K562 (cell line): Measurements from ENCODE around the gene SHMT1.

ENCODE experiments used
- CTCF ChIP-seq, 3 experiments: IDR thresholded peaks in 2 of 3; conservative IDR thresholded peaks in 1 of 3; 2 replicates each; pipeline ENCODE4 v1.5.1; 2011 to 2012; ENCODE audit warnings: low read length in 3 of 3, mild to moderate bottlenecking in 3 of 3, control low read depth in 2 of 3, improper control_type of control experiment in 1 of 3, inconsistent platforms in 1 of 3, low read depth in 1 of 3, mixed read lengths in 1 of 3, moderate library complexity in 1 of 3; ENCODE audit not compliant: insufficient read depth in 2 of 3
- DPF2 ChIP-seq: fragments of 450-650 bp; IDR thresholded peaks from 2 replicates; pipeline ENCODE4 v1.6.1; 2016
- MBD2 ChIP-seq: sonication (generic); IDR thresholded peaks from 2 replicates; pipeline ENCODE4 v1.6.1; 2016; ENCODE audit warnings: low read depth, borderline replicate concordance
- RFX5 ChIP-seq: IDR thresholded peaks from 2 replicates; pipeline ENCODE4 v1.6.1; 2011; ENCODE audit warnings: low read depth, mild to moderate bottlenecking, improper control_type of control experiment, low read length
- ZNF224 ChIP-seq: sonication (generic); formaldehyde crosslinking; IDR thresholded peaks from 2 replicates; pipeline ENCODE4 v1.8.0; 2022; ENCODE audit warnings: mild to moderate bottlenecking, missing genetic modification reagents
- ZNF24 ChIP-seq: fragments of 450-650 bp; IDR thresholded peaks from 2 replicates; pipeline ENCODE4 v1.6.1; 2016
- ZNF778 ChIP-seq: fragments of 450-650 bp; formaldehyde crosslinking; IDR thresholded peaks from 2 replicates; pipeline ENCODE4 v1.4.0; 2020; ENCODE audit warnings: mild to moderate bottlenecking, moderate library complexity
- ZNF785 ChIP-seq: fragments of 250-450 bp; sonication (Bioruptor Pico); IDR thresholded peaks from 2 replicates; pipeline ENCODE4 v1.4.0; 2020; ENCODE audit warnings: mild to moderate bottlenecking
- TF ChIP-seq, protein P1 (sequence below): sonication (generic); formaldehyde crosslinking; IDR thresholded peaks from 2 replicates; pipeline ENCODE4 v1.8.0; 2022; ENCODE audit warnings: missing genetic modification reagents, mild to moderate bottlenecking, borderline replicate concordance
- TF ChIP-seq, protein P2 (sequence below): sonication (generic); formaldehyde crosslinking; IDR thresholded peaks from 2 replicates; pipeline ENCODE4 v1.9.0; 2022; ENCODE audit warnings: mild to moderate bottlenecking, missing genetic modification reagents

DNA sequence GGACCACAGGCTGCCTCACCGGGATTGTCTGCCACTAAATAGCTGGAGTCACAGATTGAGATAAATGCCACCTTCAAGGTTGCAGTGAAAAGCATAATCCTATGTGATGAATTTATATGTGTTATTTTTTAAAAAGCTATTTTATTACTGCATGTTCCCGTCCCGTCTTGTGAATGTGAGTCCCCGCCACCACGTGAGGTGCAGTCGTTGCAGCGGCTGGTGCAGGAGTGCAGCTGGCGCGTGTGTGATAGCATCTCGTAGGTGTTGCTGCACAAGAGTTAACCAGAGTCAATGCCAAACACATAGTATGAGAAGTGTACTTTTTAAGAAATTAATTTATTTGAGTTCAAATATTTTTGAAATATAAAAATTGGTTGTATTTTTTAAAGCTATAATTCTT, 35.8 kb downstream of the SHMT1 start:
- no peak for TF ChIP-seq CTCF (IDR thresholded peaks at IDR 0.05 in 2 of 3, conservative IDR thresholded peaks at IDR 0.05 in 1 of 3; ENCODE audit: insufficient read depth in 2 of 3, low read depth in 1 of 3, low read length in 3 of 3)
- TF ChIP-seq, protein P1, sequence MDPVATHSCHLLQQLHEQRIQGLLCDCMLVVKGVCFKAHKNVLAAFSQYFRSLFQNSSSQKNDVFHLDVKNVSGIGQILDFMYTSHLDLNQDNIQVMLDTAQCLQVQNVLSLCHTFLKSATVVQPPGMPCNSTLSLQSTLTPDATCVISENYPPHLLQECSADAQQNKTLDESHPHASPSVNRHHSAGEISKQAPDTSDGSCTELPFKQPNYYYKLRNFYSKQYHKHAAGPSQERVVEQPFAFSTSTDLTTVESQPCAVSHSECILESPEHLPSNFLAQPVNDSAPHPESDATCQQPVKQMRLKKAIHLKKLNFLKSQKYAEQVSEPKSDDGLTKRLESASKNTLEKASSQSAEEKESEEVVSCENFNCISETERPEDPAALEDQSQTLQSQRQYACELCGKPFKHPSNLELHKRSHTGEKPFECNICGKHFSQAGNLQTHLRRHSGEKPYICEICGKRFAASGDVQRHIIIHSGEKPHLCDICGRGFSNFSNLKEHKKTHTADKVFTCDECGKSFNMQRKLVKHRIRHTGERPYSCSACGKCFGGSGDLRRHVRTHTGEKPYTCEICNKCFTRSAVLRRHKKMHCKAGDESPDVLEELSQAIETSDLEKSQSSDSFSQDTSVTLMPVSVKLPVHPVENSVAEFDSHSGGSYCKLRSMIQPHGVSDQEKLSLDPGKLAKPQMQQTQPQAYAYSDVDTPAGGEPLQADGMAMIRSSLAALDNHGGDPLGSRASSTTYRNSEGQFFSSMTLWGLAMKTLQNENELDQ (CRISPR knock-in tag): no peak
- no peak for TF ChIP-seq ZNF24
- TF ChIP-seq, protein P2, sequence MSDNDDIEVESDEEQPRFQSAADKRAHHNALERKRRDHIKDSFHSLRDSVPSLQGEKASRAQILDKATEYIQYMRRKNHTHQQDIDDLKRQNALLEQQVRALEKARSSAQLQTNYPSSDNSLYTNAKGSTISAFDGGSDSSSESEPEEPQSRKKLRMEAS (CRISPR knock-in tag): no peak
- no peak for TF ChIP-seq DPF2
- no peak for TF ChIP-seq ZNF785 (CRISPR knock-in tag)
- no peak for TF ChIP-seq ZNF224 (CRISPR knock-in tag)
- TF ChIP-seq MBD2: no peak
- no peak for TF ChIP-seq RFX5
- no peak for TF ChIP-seq ZNF778 (CRISPR knock-in tag)
